CD8-positive, alpha-beta memory T cell (primary cell): Measurements from ENCODE around the gene ATP6V0A1. TPM values are rescaled to one million over a fixed set of nuclear protein-coding genes. Genes with fewer than 3 reads are reported as not detected.

Experiments used
- CTCF ChIA-PET: fragments of 350-600 bp; sonication (Branson Sonifier 250); formaldehyde crosslinking; loops from one replicate; lab custom pipeline; 2021; ENCODE audit warnings: antibody characterized with exemption; lab: Charles Lee
- POLR2A ChIA-PET: fragments of 350-600 bp; sonication (Branson Sonifier 250); formaldehyde crosslinking; loops from one replicate; lab custom pipeline; 2021; ENCODE audit warnings: antibody characterized with exemption; lab: Charles Lee
- DNase-seq, 5 donors: peaks; one replicate each; pipeline versions ENCODE4 v3.0.0 to v3.0.0-alpha.2; 2020 to 2022; ENCODE audit warnings: mixed read lengths in 1 of 5
- H3K27ac ChIP-seq: one replicate; pipeline ENCODE4 v1.7.0; 2013; ENCODE audit warnings: low read depth, mild to moderate bottlenecking, low read length, moderate library complexity
- H3K27me3 ChIP-seq: 2 replicates; pipeline ENCODE4 v1.7.0; 2013; ENCODE audit warnings: low read length, mild to moderate bottlenecking; ENCODE audit not compliant: insufficient read depth, poor library complexity, severe bottlenecking
- H3K36me3 ChIP-seq: 2 replicates; pipeline ENCODE4 v1.7.0; 2013; ENCODE audit warnings: mild to moderate bottlenecking, low read length, moderate library complexity; ENCODE audit not compliant: insufficient read depth
- H3K4me1 ChIP-seq: 2 replicates; pipeline ENCODE4 v1.7.0; 2013; ENCODE audit warnings: mild to moderate bottlenecking, low read length, moderate library complexity; ENCODE audit not compliant: insufficient read depth
- H3K4me3 ChIP-seq: 2 replicates; pipeline ENCODE4 v1.7.0; 2013; ENCODE audit warnings: mild to moderate bottlenecking, low read length
- H3K9me3 ChIP-seq: 2 replicates; pipeline ENCODE4 v1.7.0; 2013; ENCODE audit warnings: mild to moderate bottlenecking, low read length
- H3K27ac Mint-ChIP-seq, 8 donors: one replicate each; pipeline ENCODE4 v1.8.0; 2020 to 2021; ENCODE audit warnings: mixed read lengths in 8 of 8, mild to moderate bottlenecking in 6 of 8, inconsistent platforms in 3 of 8, moderate library complexity in 3 of 8
- H3K27me3 Mint-ChIP-seq, 2 donors: one replicate each; pipeline ENCODE4 v1.8.0; 2020 to 2021; ENCODE audit warnings: mixed read lengths in 2 of 2, mild to moderate bottlenecking in 1 of 2, moderate library complexity in 1 of 2
- H3K36me3 Mint-ChIP-seq, 3 donors: one replicate each; pipeline ENCODE4 v1.8.0; 2020 to 2021; ENCODE audit warnings: mixed read lengths in 3 of 3, inconsistent platforms in 1 of 3, mild to moderate bottlenecking in 1 of 3
- H3K4me1 Mint-ChIP-seq, 3 donors: one replicate each; pipeline ENCODE4 v1.8.0; 2020 to 2021; ENCODE audit warnings: mixed read lengths in 3 of 3, inconsistent platforms in 1 of 3, mild to moderate bottlenecking in 1 of 3
- H3K4me3 Mint-ChIP-seq, 7 donors: one replicate each; pipeline ENCODE4 v1.8.0; 2020 to 2021; ENCODE audit warnings: mixed read lengths in 7 of 7, mild to moderate bottlenecking in 6 of 7, moderate library complexity in 4 of 7, inconsistent platforms in 2 of 7
- H3K9me3 Mint-ChIP-seq, 5 donors: one replicate each; pipeline ENCODE4 v1.8.0; 2020 to 2022; ENCODE audit warnings: mixed read lengths in 5 of 5, mild to moderate bottlenecking in 3 of 5, moderate library complexity in 2 of 5, inconsistent platforms in 1 of 5
- polyA plus RNA-seq: library from polyadenylated mRNA; unstranded; fragments of 300-500 nt; fragmentation: Illumina TruSeq; gene quantifications from one replicate; pipeline ENCODE4 v1.2.3, GENCODE V29; 2021
- total RNA-seq, 2 experiments: library from RNA; stranded (reverse); gene quantifications; one replicate each; pipeline ENCODE4 v1.2.3, GENCODE V29; 2021

Gene ATP6V0A1
- total and polyA plus RNA-seq, 3 experiments from 2014 or later = 3.0 to 5.5 (median 3.6) TPM

- Histone ChIP-seq H3K27me3 (no peaks in the 10 kb centered on the region), H3K27ac (peak overlapping the region; percentile 39), H3K9me3 (no peaks in the 10 kb centered on the region), H3K4me1 (peaks cover 43% of the 10 kb centered on the region), H3K4me3 (peak overlapping the region; percentile 42), H3K36me3 (no peaks in the 10 kb centered on the region)
- Mint-ChIP-seq H3K4me1 (peaks cover 36 to 49% (median 46%) of the 10 kb centered on the region in 3 donors), H3K9me3 (no peaks in the 10 kb centered on the region), H3K27ac (peak overlapping the region; percentile 5 to 89 (median 50)), H3K27me3 (peaks cover 8 to 25% of the 10 kb centered on the region in 2 donors), H3K4me3 (peak overlapping the region; percentile 35 to 86 (median 73)), H3K36me3 (no peaks in the 10 kb centered on the region)
- ChIA-PET POLR2A (interaction anchor here (0.6 to 1.5 kb wide), 3 partner anchors 28 to 526 kb away, joined by 4 to 7 read pairs (median 6); partner anchors contain the start of gene ODAD4), CTCF (interaction anchor here (1.1 to 1.5 kb wide), 5 partner anchors 51 to 93 kb away, joined by 3 to 5 read pairs (median 3); no protein-coding TSS in a partner anchor)
- DNase-seq = peak in 3 of 5 donors; percentile 6 to 76 (median 73)
Measured at GRCh38 chr17:42456223-42457106, 2.2 kb upstream of the ATP6V0A1 start.

GRCh38 chr17:42457107-42457792 is 1.4 kb upstream of the ATP6V0A1 start:
- Mint-ChIP-seq H3K27me3 (peaks cover 8 to 30% of the 10 kb centered on the region in 2 donors), H3K36me3 (no peaks in the 10 kb centered on the region), H3K9me3 (no peaks in the 10 kb centered on the region), H3K4me3 (peak overlapping the region; percentile 54 to 86 (median 73)), H3K27ac (peak overlapping the region; percentile 9 to 89 (median 71)), H3K4me1 (peaks cover 36 to 49% (median 46%) of the 10 kb centered on the region in 3 donors)
- no peak for DNase-seq
- no peaks in the 10 kb centered on the region for H3K36me3 ChIP-seq
- no peaks in the 10 kb centered on the region for H3K9me3 ChIP-seq
- peaks cover 43% of the 10 kb centered on the region for H3K4me1 ChIP-seq
- H3K27ac ChIP-seq = peak overlapping the region; percentile 39
- CTCF ChIA-PET = interaction anchor here (1.1 to 1.5 kb wide), 3 partner anchors 60 to 92 kb away, joined by 3 to 5 read pairs (median 4); no protein-coding TSS in a partner anchor
- no peak overlapping the region for H3K4me3 ChIP-seq
- POLR2A ChIA-PET = interaction anchor here (0.6 to 1.5 kb wide), 3 partner anchors 27 to 527 kb away, joined by 4 to 7 read pairs (median 6); partner anchors contain the start of gene ODAD4
- no peaks in the 10 kb centered on the region for H3K27me3 ChIP-seq

- CTCF ChIA-PET = interaction anchor here (1.3 kb wide), 1 partner anchor 68 kb away, joined by 4 read pairs; no protein-coding TSS in a partner anchor
- Histone ChIP-seq H3K27me3 (no peaks in the 10 kb centered on the region), H3K36me3 (no peaks in the 10 kb centered on the region), H3K27ac (peak overlapping the region; percentile 48), H3K9me3 (no peaks in the 10 kb centered on the region), H3K4me1 (peaks cover 43% of the 10 kb centered on the region), H3K4me3 (peak overlapping the region; percentile 77)
- H3K36me3 Mint-ChIP-seq = peaks cover 0 to 2% (median 0%) of the 10 kb centered on the region in 3 donors
- H3K27ac Mint-ChIP-seq = peak overlapping the region in 6 of 8 donors; percentile 40 to 91 (median 82)
- peak in 1 of 5 donors; percentile 28 for DNase-seq
- H3K9me3 Mint-ChIP-seq = no peaks in the 10 kb centered on the region
- H3K27me3 Mint-ChIP-seq = peaks cover 11 to 30% of the 10 kb centered on the region in 2 donors
- H3K4me1 Mint-ChIP-seq = peaks cover 36 to 49% (median 46%) of the 10 kb centered on the region in 3 donors
- H3K4me3 Mint-ChIP-seq = peak overlapping the region; percentile 84 to 91 (median 89)
- POLR2A ChIA-PET = no interaction called here
Measured at GRCh38 chr17:42459256-42459800, 650 bp downstream of the ATP6V0A1 start.

- H3K27ac Mint-ChIP-seq = peak overlapping the region in 2 of 8 donors; percentile 85 to 90
- POLR2A ChIA-PET = no interaction called here
- Histone ChIP-seq H3K4me3 (peak overlapping the region; percentile 77), H3K9me3 (no peaks in the 10 kb centered on the region), H3K27me3 (no peaks in the 10 kb centered on the region), H3K36me3 (no peaks in the 10 kb centered on the region), H3K4me1 (peaks cover 43% of the 10 kb centered on the region), H3K27ac (no peak overlapping the region)
- peak overlapping the region; percentile 84 to 91 (median 89) for H3K4me3 Mint-ChIP-seq
- peaks cover 12 to 30% of the 10 kb centered on the region in 2 donors for H3K27me3 Mint-ChIP-seq
- H3K9me3 Mint-ChIP-seq = no peaks in the 10 kb centered on the region
- DNase-seq = peak in 2 of 5 donors; percentile 3 to 28
- peaks cover 36 to 49% (median 46%) of the 10 kb centered on the region in 3 donors for H3K4me1 Mint-ChIP-seq
- CTCF ChIA-PET = interaction anchor here (1.3 kb wide), 2 partner anchors 67 to 118 kb away, joined by 3 to 4 read pairs; partner anchors contain the start of gene PSMC3IP
- peaks cover 0 to 2% (median 0%) of the 10 kb centered on the region in 3 donors for H3K36me3 Mint-ChIP-seq
Measured at GRCh38 chr17:42459801-42460281, 1.2 kb downstream of the ATP6V0A1 start.

GRCh38 chr17:42460371-42460770 is 1.7 kb downstream of the ATP6V0A1 start:
- H3K36me3 Mint-ChIP-seq = peaks cover 0 to 2% (median 0%) of the 10 kb centered on the region in 3 donors
- peaks cover 43% of the 10 kb centered on the region for H3K4me1 ChIP-seq

GRCh38 chr17:42463976-42464400 is 5.3 kb downstream of the ATP6V0A1 start:
- peaks cover 7 to 20% of the 10 kb centered on the region in 2 donors for H3K27me3 Mint-ChIP-seq
- no peak overlapping the region for H3K27ac Mint-ChIP-seq
- Histone ChIP-seq H3K27ac (no peak overlapping the region), H3K36me3 (no peaks in the 10 kb centered on the region), H3K27me3 (no peaks in the 10 kb centered on the region), H3K9me3 (no peaks in the 10 kb centered on the region), H3K4me1 (peaks cover 18% of the 10 kb centered on the region), H3K4me3 (no peak overlapping the region)
- peaks cover 14 to 18% (median 18%) of the 10 kb centered on the region in 3 donors for H3K4me1 Mint-ChIP-seq
- ChIA-PET CTCF (interaction anchor here (1.3 kb wide), 1 partner anchor 114 kb away, joined by 3 read pairs; no protein-coding TSS in a partner anchor), POLR2A (interaction anchor here (0.6 kb wide), 1 partner anchor 190 kb away, joined by 5 read pairs; no protein-coding TSS in a partner anchor)
- no peak overlapping the region for H3K4me3 Mint-ChIP-seq
- H3K9me3 Mint-ChIP-seq = no peaks in the 10 kb centered on the region
- DNase-seq = no peak
- H3K36me3 Mint-ChIP-seq = peaks cover 0 to 4% (median 4%) of the 10 kb centered on the region in 3 donors

More at GRCh38 chr17:42460371-42460770, 1.7 kb downstream of the ATP6V0A1 start:
- Mint-ChIP-seq H3K4me1 (peaks cover 36 to 47% (median 44%) of the 10 kb centered on the region in 3 donors), H3K27me3 (peaks cover 12 to 28% of the 10 kb centered on the region in 2 donors), H3K27ac (no peak overlapping the region), H3K9me3 (no peaks in the 10 kb centered on the region), H3K4me3 (no peak overlapping the region)
- no peak for DNase-seq
- Histone ChIP-seq H3K27me3 (no peaks in the 10 kb centered on the region), H3K4me3 (no peak overlapping the region), H3K36me3 (no peaks in the 10 kb centered on the region), H3K27ac (no peak overlapping the region), H3K9me3 (no peaks in the 10 kb centered on the region)
- CTCF ChIA-PET = interaction anchor here (1.3 kb wide), 2 partner anchors 67 to 117 kb away, joined by 3 to 4 read pairs; partner anchors contain the start of gene PSMC3IP
- POLR2A ChIA-PET = no interaction called here

GRCh38 chr17:42467889-42468288 is 9.2 kb downstream of the ATP6V0A1 start:
- Mint-ChIP-seq H3K36me3 (peaks cover 0 to 7% (median 6%) of the 10 kb centered on the region in 3 donors), H3K4me3 (no peak overlapping the region), H3K9me3 (no peaks in the 10 kb centered on the region), H3K4me1 (no peaks in the 10 kb centered on the region), H3K27ac (no peak overlapping the region), H3K27me3 (peaks cover 0 to 3% of the 10 kb centered on the region in 2 donors)
- ChIA-PET CTCF (no interaction called here), POLR2A (no interaction called here)
- Histone ChIP-seq H3K4me1 (no peaks in the 10 kb centered on the region), H3K36me3 (no peaks in the 10 kb centered on the region), H3K27ac (no peak overlapping the region), H3K27me3 (no peaks in the 10 kb centered on the region), H3K9me3 (no peaks in the 10 kb centered on the region), H3K4me3 (no peak overlapping the region)
- DNase-seq = no peak
